ENCODE measurements around the gene SUGP1.

- TF ChIP-seq POLR2A (IDR thresholded peaks at IDR 0.05): no peak
- TF ChIP-seq, protein P1, sequence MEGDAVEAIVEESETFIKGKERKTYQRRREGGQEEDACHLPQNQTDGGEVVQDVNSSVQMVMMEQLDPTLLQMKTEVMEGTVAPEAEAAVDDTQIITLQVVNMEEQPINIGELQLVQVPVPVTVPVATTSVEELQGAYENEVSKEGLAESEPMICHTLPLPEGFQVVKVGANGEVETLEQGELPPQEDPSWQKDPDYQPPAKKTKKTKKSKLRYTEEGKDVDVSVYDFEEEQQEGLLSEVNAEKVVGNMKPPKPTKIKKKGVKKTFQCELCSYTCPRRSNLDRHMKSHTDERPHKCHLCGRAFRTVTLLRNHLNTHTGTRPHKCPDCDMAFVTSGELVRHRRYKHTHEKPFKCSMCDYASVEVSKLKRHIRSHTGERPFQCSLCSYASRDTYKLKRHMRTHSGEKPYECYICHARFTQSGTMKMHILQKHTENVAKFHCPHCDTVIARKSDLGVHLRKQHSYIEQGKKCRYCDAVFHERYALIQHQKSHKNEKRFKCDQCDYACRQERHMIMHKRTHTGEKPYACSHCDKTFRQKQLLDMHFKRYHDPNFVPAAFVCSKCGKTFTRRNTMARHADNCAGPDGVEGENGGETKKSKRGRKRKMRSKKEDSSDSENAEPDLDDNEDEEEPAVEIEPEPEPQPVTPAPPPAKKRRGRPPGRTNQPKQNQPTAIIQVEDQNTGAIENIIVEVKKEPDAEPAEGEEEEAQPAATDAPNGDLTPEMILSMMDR (IDR thresholded peaks at IDR 0.05): no peak
These were observed 82.0 kb downstream of the SUGP1 start for GRCh38 chr19:19238126-19238894.
